Epidermal melanocyte (primary cell): ENCODE results near the gene TNPO1.
A peak's percentile ranks its signal among the peaks of the same experiment; 100 is the strongest.
"Not testable (repeated sequence)": the region's sequence is repeated elsewhere in the genome, so short reads cannot be mapped to it uniquely, and the experiment has no call there.

ENCODE experiments used
- DNase-seq: peaks from one replicate; pipeline ENCODE4 v3.0.0; 2011; ENCODE audit warnings: low spot score; ENCODE audit not compliant: insufficient read length

Gene TNPO1

DNA sequence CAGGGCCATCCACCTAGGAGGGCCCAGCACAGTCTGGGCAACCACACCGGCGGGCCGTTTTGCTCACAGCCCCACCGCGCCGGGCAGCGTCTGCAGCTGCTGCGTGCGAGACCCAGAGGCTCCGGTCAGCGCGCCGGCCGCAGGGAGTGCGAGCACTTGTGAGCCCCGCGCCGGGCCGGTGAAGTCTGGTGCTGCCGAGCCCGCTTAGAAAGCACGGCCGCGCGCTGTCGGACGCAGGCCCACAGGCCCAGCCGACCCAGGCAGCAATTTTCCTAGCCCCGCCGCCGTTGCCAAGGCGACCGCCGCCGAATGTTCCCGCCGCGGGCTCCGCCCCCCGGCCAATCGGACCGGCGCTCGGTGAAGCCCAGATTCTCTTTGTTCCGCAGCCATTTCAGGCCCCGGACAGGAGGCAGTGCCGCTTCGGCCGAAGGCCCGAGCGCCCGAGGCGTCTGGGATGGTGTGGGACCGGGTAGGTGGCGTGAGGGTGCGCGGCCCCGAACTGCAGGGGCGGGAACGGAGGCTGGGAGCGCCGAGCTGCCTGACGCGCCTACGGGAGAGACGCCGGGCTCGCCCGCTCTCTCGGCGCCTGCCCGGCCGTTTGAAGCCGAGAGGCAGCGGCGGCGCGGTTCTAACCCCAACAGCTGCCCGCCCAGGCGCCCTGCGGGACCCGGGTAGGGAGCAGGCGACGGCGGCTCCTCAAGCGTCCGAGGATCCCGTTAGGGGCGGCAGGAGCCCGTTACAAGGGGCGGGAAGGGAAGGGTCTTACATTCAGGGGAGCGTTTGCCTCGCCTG, at the start of gene TNPO1:
Gene TNPO1, plus strand, starts transcription at position 378 of the 792 bp plus-strand sequence. Its CDS starts 77 bp downstream, at position 455.
- peak; percentile 79 for DNase-seq

DNA sequence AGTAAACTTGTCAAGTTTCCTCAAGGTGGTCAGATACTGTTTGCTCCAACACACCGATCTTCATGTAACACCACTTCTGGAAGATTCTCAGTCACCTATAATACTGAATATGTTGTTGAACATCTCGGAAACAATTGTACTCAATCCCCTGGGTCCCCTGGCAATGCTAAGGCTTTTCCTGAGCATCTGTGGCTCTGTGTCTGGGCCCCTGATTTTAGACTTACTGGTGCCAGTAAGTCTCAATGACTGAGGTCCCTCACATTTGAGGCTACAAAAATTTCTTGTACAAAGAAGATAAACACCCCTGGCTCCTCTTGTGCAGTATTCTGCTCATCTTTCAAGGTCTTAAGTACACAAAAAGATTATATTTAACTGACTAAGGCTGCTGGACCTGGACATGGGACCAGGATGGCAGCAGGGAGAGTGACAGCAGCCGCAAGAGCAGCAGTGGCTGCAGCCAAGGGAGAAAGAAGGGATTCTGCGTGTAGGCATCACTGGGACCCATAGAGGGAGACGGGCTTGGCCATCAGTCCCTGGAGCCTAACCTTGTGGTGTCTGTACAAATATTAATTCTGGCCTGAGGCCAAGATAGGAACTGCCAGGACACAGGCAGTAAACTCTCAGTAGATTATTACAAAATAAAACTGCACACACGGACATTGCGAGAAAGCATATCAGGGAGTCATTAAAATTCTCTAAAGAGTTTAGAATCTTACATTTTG, 49.0 kb upstream of the TNPO1 start:
- DNase-seq, result no peak

DNA sequence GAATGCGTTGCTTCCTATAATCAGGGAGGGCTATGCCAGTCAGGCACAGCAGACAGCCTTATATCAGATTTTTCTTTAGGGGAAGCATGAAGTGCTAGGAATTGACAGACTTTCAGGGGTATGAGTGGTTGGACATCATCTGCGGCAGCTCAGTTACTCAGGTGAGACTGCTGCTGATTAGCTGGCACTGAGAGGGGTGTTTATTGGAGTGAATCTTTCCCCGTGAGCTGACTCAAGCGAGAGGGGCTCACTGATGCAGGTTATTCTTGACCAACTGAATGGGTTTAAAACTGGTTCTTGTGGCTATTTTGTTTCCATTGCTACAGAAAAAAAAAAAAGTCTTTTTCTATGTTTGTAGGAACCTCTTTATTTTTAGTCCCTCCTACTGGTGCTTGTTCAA, 46.2 kb upstream of the TNPO1 start:
- no peak for DNase-seq

DNA sequence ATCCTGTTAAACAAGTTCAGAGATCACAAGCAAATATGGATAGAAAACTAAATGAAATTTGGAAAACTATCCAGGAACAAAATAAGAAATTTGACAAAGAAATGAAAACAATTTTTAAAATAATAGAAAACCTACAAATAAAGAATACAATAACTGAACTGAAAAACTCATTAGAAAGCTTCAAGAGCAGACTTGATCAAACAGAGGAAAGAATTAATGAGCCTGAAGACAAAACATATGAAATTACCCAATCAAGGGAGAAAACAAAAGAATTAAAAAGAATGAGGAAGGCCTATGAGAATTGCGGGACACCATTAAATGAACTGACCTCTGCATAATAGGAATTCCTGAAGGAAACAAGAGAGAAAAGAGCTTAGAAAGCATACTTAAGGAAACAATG, 39.8 kb upstream of the TNPO1 start:
- no peak for DNase-seq

DNA sequence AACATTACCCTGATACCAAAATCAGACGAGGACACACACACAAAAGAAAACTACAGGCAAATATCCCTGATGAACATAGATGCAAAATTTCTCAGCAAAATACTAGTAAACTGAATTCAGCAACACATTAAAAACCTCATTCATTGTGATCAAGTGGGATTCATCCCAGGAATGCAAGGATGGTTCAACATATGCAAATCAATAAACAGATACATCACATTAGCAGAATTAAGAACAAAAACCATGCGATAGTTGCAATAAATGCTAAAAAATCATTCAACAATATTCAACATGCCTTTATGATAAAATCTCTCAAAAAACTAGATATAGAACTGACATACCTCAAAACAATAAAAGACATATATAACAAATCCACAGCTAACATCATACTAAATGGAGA, 36.9 kb upstream of the TNPO1 start:
- no peak for DNase-seq

DNA sequence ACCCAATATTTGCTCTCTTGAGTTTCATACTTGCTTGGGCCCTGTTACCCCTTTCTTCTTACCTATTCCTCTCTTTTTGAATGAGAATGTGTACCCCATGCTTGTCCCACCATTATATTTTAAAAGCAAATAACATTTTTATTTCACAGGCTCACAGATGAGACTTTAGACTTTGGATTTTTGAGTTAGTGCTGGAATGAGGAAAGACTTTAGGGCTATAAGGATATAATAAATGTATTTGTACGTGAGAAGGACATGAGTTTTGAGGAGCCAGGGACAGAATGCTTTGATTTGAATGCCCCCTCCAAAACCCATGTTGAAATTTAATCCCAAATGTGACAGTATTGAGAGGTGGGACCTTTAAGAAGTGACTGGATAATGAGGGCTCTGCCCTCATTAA, 33.1 kb upstream of the TNPO1 start:
- DNase-seq, result no peak

DNA sequence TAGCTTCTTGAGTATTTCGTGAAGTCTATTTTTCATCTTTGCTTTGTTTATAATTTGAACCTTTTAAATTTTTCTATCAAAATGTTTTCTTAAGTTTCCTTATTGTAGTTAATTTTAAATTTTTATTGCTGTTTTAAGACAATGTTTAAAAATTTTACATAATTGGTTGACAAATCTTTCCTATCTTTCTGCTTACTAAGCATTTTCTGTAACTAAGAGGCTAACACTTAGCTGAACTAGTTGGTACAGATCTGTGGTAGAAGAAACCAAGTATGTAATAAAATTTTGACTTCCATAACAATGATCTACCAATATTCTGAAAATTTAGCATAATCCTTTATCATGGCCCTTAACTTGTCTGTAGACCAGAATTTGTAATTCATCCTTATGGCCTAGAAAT, 32.3 kb upstream of the TNPO1 start:
- no peak for DNase-seq

DNA sequence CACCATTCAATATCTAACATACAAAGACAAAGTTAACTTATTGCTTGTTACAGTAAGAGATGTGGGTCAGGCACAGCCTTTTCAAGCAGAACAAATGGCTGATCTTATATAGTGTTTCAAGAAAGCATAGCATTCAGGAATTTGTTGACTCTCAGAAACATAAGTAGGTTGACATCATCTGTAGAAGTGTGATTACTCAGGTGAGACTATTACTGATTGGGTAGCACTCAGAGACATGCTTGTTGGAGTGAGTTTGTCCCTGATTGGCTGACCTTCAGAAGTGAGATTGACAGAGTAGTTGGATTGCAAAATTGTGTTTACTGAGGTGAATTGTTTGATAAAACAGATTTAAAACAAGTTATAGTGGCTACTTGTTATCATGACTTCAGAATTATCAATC, 30.7 kb upstream of the TNPO1 start:
- DNase-seq, result no peak

DNA sequence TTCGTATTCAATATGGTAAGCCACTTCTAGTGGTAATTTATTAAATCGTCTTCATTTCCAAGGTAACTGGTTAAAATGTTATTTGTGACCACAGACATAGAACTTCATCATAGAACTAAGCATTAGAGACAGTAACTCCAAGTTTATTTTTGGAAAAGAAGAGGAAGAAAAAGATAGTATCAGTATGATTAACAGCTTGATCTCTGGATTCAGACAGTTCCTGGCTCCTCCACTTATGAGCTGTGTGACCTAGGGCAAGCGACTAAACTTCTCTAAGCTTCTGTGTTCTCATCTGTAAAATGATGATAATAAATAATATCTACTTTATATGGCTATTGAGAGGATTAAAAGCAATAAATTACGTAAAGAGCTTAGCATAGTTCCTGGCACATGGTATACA, 29.8 kb upstream of the TNPO1 start:
- no peak for DNase-seq

DNA sequence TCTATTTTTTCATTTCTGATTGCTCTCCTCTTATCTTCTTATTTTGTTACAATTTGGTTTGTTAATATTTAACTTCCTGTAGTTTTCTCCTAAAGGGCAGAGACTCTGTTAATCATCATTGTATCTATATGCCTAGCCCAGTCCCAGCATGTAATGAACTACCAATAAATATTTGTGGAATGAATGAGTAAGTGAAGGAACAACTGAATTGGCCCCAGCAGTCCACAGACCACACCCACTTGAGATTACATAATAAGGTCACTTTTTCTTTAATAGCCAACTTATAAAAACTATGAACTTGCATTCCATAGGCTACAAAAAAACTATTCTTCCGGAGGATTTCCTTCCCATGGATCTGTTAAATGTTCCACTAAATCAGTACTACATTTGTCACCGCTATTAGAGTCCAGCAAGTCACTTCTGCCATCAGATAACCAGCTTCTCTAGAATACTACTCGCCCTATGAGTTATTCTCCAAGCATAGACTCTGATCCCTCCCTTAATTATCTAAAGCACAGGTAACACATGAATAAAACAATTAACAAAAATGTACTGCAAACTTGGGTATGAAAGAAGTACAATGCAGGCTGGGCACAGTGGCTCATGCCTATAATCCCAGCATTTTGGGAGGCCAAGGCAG, 27.5 kb upstream of the TNPO1 start:
- no peak for DNase-seq

DNA sequence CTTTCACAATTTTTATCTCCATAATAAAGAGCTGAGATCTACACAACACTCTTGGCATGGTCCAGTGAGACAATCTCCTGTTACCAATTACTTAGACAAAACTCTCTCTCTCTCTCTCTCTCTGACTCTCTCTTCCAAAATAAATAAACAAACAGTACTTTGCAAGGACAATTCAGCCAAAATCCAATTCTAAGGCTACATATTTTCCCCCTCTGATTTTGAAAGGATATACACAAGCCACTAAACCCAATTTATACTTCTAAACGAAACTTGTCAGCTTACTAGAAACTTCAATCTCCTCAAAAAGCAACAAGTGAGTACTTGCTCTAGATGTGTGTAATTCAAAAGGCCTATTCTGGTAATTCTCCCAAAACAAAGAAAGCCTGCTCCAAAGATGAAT, 26.3 kb upstream of the TNPO1 start:
- no peak for DNase-seq

DNA sequence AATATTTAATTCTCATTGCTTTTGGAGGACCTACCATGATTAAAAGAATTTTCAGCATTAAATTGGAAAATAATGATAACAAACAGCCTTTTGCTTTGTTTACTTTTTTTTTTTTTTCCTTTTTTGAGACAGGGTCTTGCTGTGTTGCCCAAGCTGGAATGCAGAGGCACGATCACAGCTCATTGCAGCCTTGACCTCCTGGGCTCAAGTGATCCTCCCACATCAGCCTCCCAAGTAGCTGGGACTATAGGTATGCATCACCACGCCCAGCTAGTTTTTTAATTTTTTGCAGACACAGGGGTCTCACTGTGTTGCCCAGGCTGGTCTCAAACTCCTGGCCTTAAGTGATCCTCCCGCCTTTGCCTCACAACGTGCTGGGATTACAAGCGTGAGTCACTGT, 23.8 kb upstream of the TNPO1 start:
- DNase-seq, result not testable (repeated sequence)

DNA sequence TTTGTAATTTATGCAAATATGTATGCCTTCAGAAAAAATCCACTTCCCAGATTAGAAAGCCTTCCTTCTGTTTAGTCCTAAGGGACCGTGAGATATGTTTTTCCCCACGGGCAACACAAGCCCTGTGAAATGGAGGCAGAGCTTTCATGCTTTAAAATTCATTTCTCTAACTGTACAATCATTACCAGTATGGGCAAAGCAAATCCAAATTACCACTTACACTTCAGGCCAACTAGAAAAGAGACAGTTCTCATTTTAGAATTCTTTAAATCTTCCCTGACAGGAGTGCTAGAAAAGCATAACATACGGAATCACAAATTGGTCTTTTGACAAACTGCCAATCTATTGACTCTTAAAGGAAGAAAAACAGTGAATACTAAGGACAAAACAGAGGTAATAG, 20.5 kb upstream of the TNPO1 start:
- no peak for DNase-seq

DNA sequence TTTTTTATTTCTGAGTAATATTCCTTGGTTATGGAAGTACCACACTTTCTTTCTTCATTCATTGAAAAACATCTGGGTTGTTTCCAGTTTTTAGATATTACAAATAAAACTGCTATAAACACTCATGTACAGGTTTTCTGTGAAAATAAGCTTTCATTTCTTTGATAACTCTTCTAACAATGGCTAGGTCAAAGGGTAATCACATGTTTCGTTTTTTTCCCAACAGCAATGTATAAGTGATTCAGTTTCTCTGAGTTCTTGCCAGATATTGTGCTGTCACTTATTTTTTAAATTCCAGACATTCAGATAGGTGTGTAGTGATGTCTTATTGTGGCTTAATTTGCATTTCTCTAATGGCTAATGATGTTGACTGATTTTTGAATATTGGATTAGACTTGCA, 16.7 kb upstream of the TNPO1 start:
- DNase-seq, result no peak

DNA sequence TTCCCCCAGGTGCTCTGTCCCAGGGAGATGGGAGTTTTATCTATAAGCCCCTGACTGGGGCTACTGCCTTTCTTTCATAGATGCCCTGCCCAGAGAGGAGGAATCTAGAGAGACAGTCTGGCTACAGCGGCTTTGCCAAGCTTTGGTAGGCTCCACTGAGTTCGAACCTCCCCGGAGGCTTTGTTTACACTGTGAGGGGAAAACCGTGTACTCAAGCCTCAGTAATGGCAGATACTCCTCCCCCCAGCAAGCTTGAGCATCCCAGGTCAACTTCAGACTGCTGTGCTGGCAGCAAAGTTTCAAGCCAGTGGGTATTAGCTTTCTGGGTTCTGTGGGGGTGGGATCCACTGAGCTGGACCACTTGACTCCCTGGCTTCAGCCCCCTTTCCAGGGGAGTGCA, 7.8 kb upstream of the TNPO1 start:
- DNase-seq, result not testable (repeated sequence)

DNA sequence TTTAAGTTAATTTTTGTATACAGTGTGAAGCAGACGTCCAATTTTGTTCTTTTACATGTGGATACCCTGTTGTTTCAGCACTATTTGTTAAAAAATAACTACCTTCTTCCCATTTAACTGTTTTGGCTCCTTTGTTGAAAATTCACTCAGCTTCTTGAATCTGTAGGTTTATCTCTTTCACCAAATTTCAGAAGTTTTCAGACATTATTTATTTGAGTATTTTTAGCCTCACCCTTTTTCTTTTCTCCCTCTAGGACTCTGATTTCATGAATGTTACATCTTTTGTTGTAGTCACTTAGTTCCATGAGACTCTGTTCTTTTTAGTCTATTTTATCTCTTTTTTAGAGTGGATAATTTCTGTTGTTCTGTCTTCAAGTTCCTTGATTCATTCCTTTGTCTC, 4.6 kb upstream of the TNPO1 start:
- no peak for DNase-seq

DNA sequence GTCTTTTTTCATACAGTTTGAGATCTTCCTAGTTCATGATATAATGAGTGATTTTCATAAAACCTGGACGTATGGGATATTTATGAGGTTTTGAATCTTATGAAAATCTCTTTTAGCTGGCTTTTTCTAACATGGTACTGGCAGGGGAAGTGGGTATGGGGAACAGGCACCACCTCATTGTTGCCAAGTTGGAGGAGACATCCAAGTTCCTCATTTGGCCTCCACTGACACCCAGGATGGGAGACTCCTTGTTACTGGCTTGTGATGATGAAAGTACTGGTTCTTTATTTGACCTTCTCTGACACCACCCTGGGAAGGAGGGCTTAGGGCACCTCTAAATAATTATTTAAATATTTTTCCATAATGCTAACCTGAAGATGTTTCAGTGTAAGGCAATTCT, 4.0 kb upstream of the TNPO1 start:
- DNase-seq, result no peak

DNA sequence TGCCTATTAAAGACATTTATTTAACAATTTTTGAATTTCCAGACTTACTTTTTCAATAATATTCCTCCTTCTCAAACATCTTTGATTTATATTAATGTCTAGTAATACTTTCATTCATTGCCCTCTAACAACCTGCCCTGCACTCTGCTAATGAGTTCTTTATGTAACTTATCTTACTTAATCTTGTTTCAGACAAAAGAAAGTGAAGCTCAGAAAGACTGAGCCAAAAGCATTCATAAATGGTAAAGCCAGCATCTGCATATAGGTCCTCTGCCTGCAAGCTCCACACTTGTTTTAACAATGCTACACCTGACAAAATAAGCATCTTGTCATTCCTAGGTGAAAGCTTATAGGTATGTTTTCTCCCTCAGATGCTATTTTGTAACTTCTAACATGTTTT, 2.4 kb upstream of the TNPO1 start:
- DNase-seq, result no peak

DNA sequence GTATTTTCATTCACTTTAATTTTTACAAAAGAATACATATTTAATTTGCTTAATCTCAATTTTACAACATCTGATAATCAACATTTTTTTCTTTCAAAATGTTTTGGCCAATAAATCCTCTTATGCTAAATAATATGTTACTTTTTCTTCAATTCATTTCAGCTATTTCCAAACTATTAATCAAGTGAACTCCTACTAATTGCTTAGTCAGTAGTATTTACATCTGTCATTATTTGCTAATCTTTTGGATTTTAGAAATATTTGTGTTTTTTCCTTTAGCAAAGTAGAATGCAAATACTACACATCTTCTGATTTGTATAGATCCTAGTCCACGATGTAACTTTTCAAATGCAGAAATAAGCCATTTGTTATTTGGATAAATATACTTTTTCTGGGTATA, 1.6 kb upstream of the TNPO1 start:
- DNase-seq, result no peak

DNA sequence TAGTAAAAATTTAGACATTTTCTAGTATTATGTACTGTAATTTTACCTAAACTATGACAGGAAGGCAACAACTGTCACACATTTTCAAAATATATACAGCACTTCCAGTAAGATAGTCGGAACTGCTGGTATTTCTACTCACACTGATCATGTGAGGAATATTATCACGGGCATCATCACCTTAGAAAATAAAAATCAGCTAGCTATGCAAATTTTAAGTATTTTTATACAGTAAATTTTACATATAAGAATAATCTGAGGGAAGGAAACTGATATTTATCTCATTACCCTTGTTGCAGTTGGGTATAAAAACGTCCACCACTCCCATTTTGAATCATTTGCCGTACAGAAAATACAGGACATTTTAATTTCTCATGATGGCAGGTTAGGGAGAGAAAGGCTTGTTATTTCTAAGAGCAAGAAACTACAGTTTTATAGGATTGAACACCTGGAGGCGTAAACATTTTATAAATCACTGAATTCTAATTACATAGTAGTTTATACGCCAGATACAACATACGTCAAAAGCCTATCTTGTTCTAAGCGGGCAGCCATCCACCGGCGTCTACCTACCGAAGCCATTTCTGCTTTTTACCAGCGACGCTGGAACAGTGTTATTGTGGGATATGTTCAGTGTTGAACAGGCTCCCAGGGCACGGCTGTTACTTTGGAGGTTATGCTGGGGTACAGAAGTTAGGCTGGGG, 729 bp upstream of the TNPO1 start:
- no peak for DNase-seq

DNA sequence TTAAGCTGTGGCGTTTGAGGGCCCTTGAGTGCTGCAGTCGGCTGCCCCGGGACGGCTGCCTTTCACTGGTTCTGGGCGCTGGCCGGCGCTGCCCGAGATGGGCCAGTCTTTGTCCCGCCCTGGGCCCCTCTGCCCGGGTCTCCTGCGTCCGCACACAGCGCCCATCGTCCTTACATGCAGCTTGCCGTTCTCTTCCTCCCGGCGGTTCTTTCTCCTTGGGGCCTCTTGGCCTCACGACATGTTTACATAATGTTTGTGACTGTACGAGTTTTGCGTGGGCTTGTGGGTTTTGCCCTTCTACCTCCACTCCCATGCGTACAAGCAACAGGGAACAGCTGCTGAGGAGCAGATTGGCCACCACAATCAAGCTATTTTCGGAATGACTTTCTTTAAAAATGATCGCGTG, 618 bp downstream of the TNPO1 start:
- no peak for DNase-seq

DNA sequence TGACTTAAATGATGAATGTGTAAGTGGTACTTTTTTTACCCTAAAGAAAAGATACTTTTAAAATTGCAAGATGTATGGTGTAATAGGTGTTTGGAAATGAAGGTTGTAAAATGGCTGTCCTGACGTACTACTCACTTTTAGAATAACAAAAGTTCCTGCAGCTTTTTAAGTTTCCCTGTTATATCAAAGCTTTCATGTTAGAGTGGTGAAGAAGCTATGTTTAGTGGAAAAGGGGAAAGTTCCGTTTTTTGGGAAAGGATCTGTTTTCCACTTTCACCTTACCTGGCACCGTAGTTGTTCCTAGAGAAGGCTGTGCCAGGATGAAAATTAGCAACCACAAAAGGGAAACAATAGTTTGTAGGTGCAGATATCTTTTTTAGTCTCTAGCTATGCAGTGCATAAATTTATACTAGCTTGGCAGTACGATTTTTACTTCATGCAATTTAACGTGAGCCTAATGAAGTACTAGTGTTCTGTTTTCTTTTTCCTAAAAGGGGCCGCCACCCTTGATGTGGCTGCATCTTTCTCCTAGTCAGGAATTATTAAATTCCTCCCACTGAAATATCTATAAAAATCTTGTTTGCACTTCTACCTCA, 1.3 kb downstream of the TNPO1 start:
- DNase-seq, result no peak
